Endothelial cell of umbilical vein (primary cell): Measurements from ENCODE around the gene MTA1. TPM values are rescaled to one million over a fixed set of nuclear protein-coding genes. Genes with fewer than 3 reads are reported as not detected.

Experiments used
- BruUV-seq: library from RNA; stranded (reverse); fragments of 400-500 nt; replicated peaks from 2 replicates; lab custom pipeline; 2021; lab: Mats Ljungman, UMichigan
- CTCF ChIA-PET: fragments of 300-600, 350-600 bp; sonication (Branson Sonifier 250); formaldehyde crosslinking; loops from one replicate; lab custom pipeline; 2021; ENCODE audit warnings: antibody characterized with exemption, inconsistent platforms; lab: Charles Lee
- POLR2A ChIA-PET: fragments of 300-600, 350-600 bp; sonication (Branson Sonifier 250); formaldehyde crosslinking; loops from one replicate; lab custom pipeline; 2021; ENCODE audit warnings: antibody characterized with exemption, inconsistent platforms; lab: Charles Lee
- DNase-seq: peaks from one replicate; pipeline ENCODE4 v3.0.0-alpha.2; 2011; ENCODE audit warnings: low read depth, low spot score
- FAIRE-seq: peaks from 2 replicates; lab custom pipeline; 2011; peaks lifted over from hg19 to GRCh38; lab: Jason Lieb, UNC
- H2AFZ ChIP-seq: 2 replicates; pipeline ENCODE4 v1.6.0; 2012; ENCODE audit warnings: low read depth, low read length, control low read depth, inconsistent platforms
- H3K27ac ChIP-seq: 2 replicates; pipeline ENCODE4 v1.5.1; 2011; ENCODE audit warnings: low read depth, mild to moderate bottlenecking, control low read depth, low read length, moderate library complexity; ENCODE audit not compliant: insufficient read depth
- H3K27me3 ChIP-seq, 2 experiments: 2 replicates each; pipeline versions ENCODE4 v1.6.0 to v1.6.1; 2011; ENCODE audit warnings: low read length in 2 of 2, mixed read lengths in 1 of 2; ENCODE audit not compliant: control insufficient read depth in 2 of 2, insufficient read depth in 2 of 2
- H3K36me3 ChIP-seq, 2 experiments: 2 replicates in 1 of 2; 3 replicates in 1 of 2; pipeline ENCODE4 v1.5.1; 2011; ENCODE audit warnings: low read length in 2 of 2, mild to moderate bottlenecking in 1 of 2, moderate library complexity in 1 of 2; ENCODE audit not compliant: control insufficient read depth in 2 of 2, insufficient read depth in 2 of 2; ENCODE audit errors: extremely low read depth in 1 of 2
- H3K4me1 ChIP-seq: 3 replicates; pipeline ENCODE4 v1.5.1; 2011; ENCODE audit warnings: mild to moderate bottlenecking, low read length; ENCODE audit not compliant: control insufficient read depth, insufficient read depth; ENCODE audit errors: extremely low read depth
- H3K4me2 ChIP-seq: 2 replicates; pipeline ENCODE4 v1.6.1; 2011; ENCODE audit warnings: low read length, control low read depth, mixed read lengths; ENCODE audit not compliant: insufficient read depth
- H3K4me3 ChIP-seq, 3 experiments: fragments of 200-600 bp in 1 of 3; sonication (generic), shearing (Covaris generic) in 1 of 3; replicated peaks in 1 of 3; 2 replicates each; pipeline ENCODE4 v1.5.1; 2011 to 2016; ENCODE audit warnings: control low read depth in 3 of 3, low read length in 3 of 3, mild to moderate bottlenecking in 2 of 3, inconsistent platforms in 1 of 3, low read depth in 1 of 3, moderate library complexity in 1 of 3; ENCODE audit not compliant: insufficient read depth in 1 of 3
- H3K79me2 ChIP-seq: 2 replicates; pipeline ENCODE4 v1.6.0; 2012; ENCODE audit warnings: low read length, inconsistent platforms; ENCODE audit not compliant: control insufficient read depth, insufficient read depth
- H3K9ac ChIP-seq: replicated peaks from 2 replicates; pipeline ENCODE3; 2011; ENCODE audit warnings: low read length, control low read depth; ENCODE audit not compliant: insufficient read depth; ENCODE audit errors: extremely low read depth
- H3K9me1 ChIP-seq: replicated peaks from 3 replicates; pipeline ENCODE4 v1.6.0; 2011; ENCODE audit warnings: mild to moderate bottlenecking, low read length; ENCODE audit not compliant: control insufficient read depth, insufficient read depth; ENCODE audit errors: extremely low read depth
- H3K9me3 ChIP-seq: replicated peaks from 2 replicates; pipeline ENCODE4 v1.5.1; 2012; ENCODE audit warnings: low read length, inconsistent platforms; ENCODE audit not compliant: control insufficient read depth, insufficient read depth
- H4K20me1 ChIP-seq: replicated peaks from 2 replicates; pipeline ENCODE3; 2011; ENCODE audit warnings: mild to moderate bottlenecking, low read length; ENCODE audit not compliant: control insufficient read depth, insufficient read depth; ENCODE audit errors: extremely low read depth
- EZH2 ChIP-seq: IDR thresholded peaks from 2 replicates; pipeline ENCODE4 v1.6.1; 2012; ENCODE audit warnings: borderline replicate concordance, low read depth, mild to moderate bottlenecking, moderate library complexity, low read length, inconsistent platforms; ENCODE audit not compliant: severe bottlenecking
- FOS ChIP-seq: IDR thresholded peaks from 2 replicates; pipeline ENCODE4 v1.6.1; 2011; ENCODE audit warnings: mild to moderate bottlenecking, low read length, moderate library complexity, borderline replicate concordance; ENCODE audit not compliant: insufficient read depth
- GATA2 ChIP-seq: IDR thresholded peaks from 2 replicates; pipeline ENCODE4 v1.7.0; 2011; ENCODE audit warnings: low read depth, mild to moderate bottlenecking, moderate library complexity, mixed read lengths, low read length; ENCODE audit not compliant: insufficient read length, insufficient read depth
- JUN ChIP-seq: IDR thresholded peaks from 2 replicates; pipeline ENCODE4 v1.6.1; 2011; ENCODE audit warnings: borderline replicate concordance, low read depth; ENCODE audit not compliant: insufficient read length, insufficient read depth
- MYC ChIP-seq: IDR thresholded peaks from one replicate; pipeline ENCODE4 v1.6.1; 2011; ENCODE audit warnings: mild to moderate bottlenecking, low read depth, low read length
- POLR2A ChIP-seq: IDR thresholded peaks from 2 replicates; pipeline ENCODE4 v1.6.1; 2012; ENCODE audit warnings: low read depth, mild to moderate bottlenecking, control low read depth, low read length
- POLR2AphosphoS5 ChIP-seq: IDR thresholded peaks from 2 replicates; pipeline ENCODE4 v1.6.1; 2012; ENCODE audit warnings: low read depth, mild to moderate bottlenecking, control low read depth, low read length, moderate library complexity; ENCODE audit not compliant: insufficient read depth
- dilution Hi-C: fragments of 300-500 bp; cut with MboI; formaldehyde crosslinking; loops from one replicate; pipeline ENCODE4 v1.15.0; 2019; ENCODE audit warnings: low sequenced_read_pairs; ENCODE audit not compliant: extremely low pct_ligation_motif_present
- intact Hi-C: fragments of 100-400 bp; cut with micrococcal nuclease; formaldehyde crosslinking; loops from one replicate; pipeline ENCODE4 v1.10.0; 2022
- polyA plus RNA-seq, 4 experiments: library from polyadenylated mRNA; depleted of rRNA in 3 of 4; stranded (reverse) in 3 of 4; unstranded in 1 of 4; fragments of >200 nt; gene quantifications; 2 replicates each; pipeline versions ENCODE4 v1.2.1 to v1.2.3, GENCODE V29; 2011 to 2012; ENCODE audit warnings: missing spikeins in 1 of 4
- total RNA-seq: library from RNA; stranded (reverse); gene quantifications from 2 replicates; pipeline ENCODE4 v1.2.3, GENCODE V29; 2021
- TF ChIP-seq, protein P1 (sequence below): IDR thresholded peaks from 2 replicates; pipeline ENCODE4 v1.6.1; 2011; ENCODE audit not compliant: insufficient read depth, insufficient read length
- TF ChIP-seq, protein P2 (sequence below), 2 donors: IDR thresholded peaks; 1 replicate in 1 of 2; 2 replicates in 1 of 2; pipeline ENCODE4 v1.5.1; 2011; ENCODE audit warnings: low read length in 2 of 2, mild to moderate bottlenecking in 2 of 2, moderate library complexity in 2 of 2, control low read depth in 1 of 2, inconsistent platforms in 1 of 2, low read depth in 1 of 2; ENCODE audit not compliant: insufficient read depth in 1 of 2; ENCODE audit errors: extremely low read depth in 1 of 2

Gene MTA1
- total and polyA plus RNA-seq, 2 donors (not counting 3 experiments of a cell fraction or from before 2014, with no cell fraction given): 85.2 to 167 TPM

DNA sequence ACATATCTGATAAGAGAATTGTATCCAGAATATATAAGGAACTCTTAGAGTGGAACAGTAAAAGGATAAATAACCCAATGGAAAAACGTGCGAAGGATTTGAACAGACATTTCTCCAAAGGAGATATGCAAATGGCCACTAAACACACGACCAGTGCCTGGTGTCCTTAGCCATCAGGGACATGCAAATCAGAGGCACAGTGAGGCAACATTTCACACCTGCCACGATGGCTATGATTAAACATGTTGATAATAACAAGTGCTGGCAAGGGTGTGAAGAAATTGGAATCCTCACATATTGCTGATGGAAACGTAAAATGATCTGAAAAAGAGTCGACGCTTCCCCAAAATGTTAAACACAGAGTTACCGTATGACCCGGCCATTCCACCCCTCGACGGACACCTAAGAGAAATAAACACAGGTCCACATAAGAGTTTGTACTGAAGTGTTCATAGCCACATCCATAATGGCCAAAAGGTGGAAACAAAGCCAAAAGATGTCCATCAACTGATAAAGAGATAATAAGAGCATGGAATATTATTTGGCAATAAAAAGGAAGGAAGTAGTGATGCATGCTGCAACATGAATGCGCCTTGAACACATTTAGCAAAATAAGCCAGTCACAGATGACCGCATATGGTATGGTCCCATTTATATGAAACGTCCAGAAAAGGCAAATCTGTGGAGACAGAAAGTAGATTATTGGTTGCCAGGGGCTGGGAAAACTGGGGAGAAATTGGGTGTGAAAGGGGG is 100.5 kb downstream of the MTA1 start:
- Histone ChIP-seq H3K9me1 (no peaks in the 10 kb centered on the region), H3K9me3 (no peaks in the 10 kb centered on the region), H3K27ac (no peak overlapping the region), H3K79me2 (no peaks in the 10 kb centered on the region), H3K27me3 (peaks cover 5 to 8% of the 10 kb centered on the region in 2 experiments), H3K4me2 (no peak overlapping the region), H3K4me1 (no peaks in the 10 kb centered on the region), H3K4me3 (no peak overlapping the region), H4K20me1 (no peaks in the 10 kb centered on the region), H3K9ac (no peak overlapping the region), H2AFZ (no peak overlapping the region), H3K36me3 (no peaks in the 10 kb centered on the region)
- dilution Hi-C loops: no loop called here
- no peak for FAIRE-seq
- intact Hi-C loops: no loop called here
- no TSS peak for BruUV-seq
- ChIA-PET CTCF (no interaction called here), POLR2A (no interaction called here)
- DNase-seq: no peak
- TF ChIP-seq POLR2A (no peak), MYC (no peak), JUN (no peak), GATA2 (no peak), FOS (no peak), POLR2AphosphoS5 (no peak), EZH2 (no peak)
- TF ChIP-seq, protein P1, sequence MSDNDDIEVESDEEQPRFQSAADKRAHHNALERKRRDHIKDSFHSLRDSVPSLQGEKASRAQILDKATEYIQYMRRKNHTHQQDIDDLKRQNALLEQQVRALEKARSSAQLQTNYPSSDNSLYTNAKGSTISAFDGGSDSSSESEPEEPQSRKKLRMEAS: no peak
- TF ChIP-seq, protein P2, sequence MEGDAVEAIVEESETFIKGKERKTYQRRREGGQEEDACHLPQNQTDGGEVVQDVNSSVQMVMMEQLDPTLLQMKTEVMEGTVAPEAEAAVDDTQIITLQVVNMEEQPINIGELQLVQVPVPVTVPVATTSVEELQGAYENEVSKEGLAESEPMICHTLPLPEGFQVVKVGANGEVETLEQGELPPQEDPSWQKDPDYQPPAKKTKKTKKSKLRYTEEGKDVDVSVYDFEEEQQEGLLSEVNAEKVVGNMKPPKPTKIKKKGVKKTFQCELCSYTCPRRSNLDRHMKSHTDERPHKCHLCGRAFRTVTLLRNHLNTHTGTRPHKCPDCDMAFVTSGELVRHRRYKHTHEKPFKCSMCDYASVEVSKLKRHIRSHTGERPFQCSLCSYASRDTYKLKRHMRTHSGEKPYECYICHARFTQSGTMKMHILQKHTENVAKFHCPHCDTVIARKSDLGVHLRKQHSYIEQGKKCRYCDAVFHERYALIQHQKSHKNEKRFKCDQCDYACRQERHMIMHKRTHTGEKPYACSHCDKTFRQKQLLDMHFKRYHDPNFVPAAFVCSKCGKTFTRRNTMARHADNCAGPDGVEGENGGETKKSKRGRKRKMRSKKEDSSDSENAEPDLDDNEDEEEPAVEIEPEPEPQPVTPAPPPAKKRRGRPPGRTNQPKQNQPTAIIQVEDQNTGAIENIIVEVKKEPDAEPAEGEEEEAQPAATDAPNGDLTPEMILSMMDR (IDR thresholded peaks at IDR 0.05; ENCODE audit: extremely low read depth in 1 of 2, insufficient read depth in 1 of 2, low read depth in 1 of 2, low read length in 2 of 2): no peak

Other genes with a start within 250 kb of the MTA1 start
- gene NUDT14, start 238.5 kb upstream of the MTA1 start, total RNA-seq: 97.7 and 104 TPM in 2 replicates
- 103 and 129 TPM in 2 replicates for gene NUDT14, start 238.5 kb upstream of the MTA1 start, polyA plus RNA-seq
- gene BTBD6, start 171.3 kb upstream of the MTA1 start, total RNA-seq: 57.7 and 63.1 TPM in 2 replicates
- 63.1 and 65.0 TPM in 2 replicates for gene BTBD6, start 171.3 kb upstream of the MTA1 start, polyA plus RNA-seq
- 37.9 and 47.2 TPM in 2 replicates for gene BRF1, start 118.8 kb upstream of the MTA1 start, total RNA-seq
- gene BRF1, start 118.8 kb upstream of the MTA1 start, polyA plus RNA-seq: 18.6 and 19.0 TPM in 2 replicates
- 80.1 and 86.3 TPM in 2 replicates for gene PACS2, start 105.1 kb upstream of the MTA1 start, total RNA-seq
- gene PACS2, start 105.1 kb upstream of the MTA1 start, polyA plus RNA-seq: 52.6 and 52.7 TPM in 2 replicates
- 1.1 and 2.1 TPM in 2 replicates for gene TEX22, start 21.3 kb upstream of the MTA1 start, total RNA-seq
- 0.06 and 0.22 TPM in 2 replicates for gene TEX22, start 21.3 kb upstream of the MTA1 start, polyA plus RNA-seq
- gene CRIP2, start 55.0 kb downstream of the MTA1 start, total RNA-seq: 322 and 361 TPM in 2 replicates
- 954 and 1,384 TPM in 2 replicates for gene CRIP2, start 55.0 kb downstream of the MTA1 start, polyA plus RNA-seq
- gene CRIP1, start 67.1 kb downstream of the MTA1 start, total RNA-seq: 4.8 and 8.1 TPM in 2 replicates
- 3.0 and 3.1 TPM in 2 replicates for gene CRIP1, start 67.1 kb downstream of the MTA1 start, polyA plus RNA-seq
- 25.3 and 29.9 TPM in 2 replicates for gene TEDC1, start 71.4 kb downstream of the MTA1 start, total RNA-seq
- 16.5 and 16.8 TPM in 2 replicates for gene TEDC1, start 71.4 kb downstream of the MTA1 start, polyA plus RNA-seq
- gene TMEM121, start 106.8 kb downstream of the MTA1 start, total RNA-seq: 4.8 and 5.3 TPM in 2 replicates
- 7.7 and 13.1 TPM in 2 replicates for gene TMEM121, start 106.8 kb downstream of the MTA1 start, polyA plus RNA-seq